HG03571 (cell line): ENCODE measurements around the gene ABL2.
"Not testable (repeated sequence)": the region's sequence is repeated elsewhere in the genome, so short reads cannot be mapped to it uniquely, and the experiment has no call there.

Experiments used
- ATAC-seq: cut with Tn5 transposase; IDR thresholded peaks from one replicate; pipeline ENCODE4 v1.9.1; 2021; ENCODE audit not compliant: unreplicated experiment

The ABL2 gene

DNA sequence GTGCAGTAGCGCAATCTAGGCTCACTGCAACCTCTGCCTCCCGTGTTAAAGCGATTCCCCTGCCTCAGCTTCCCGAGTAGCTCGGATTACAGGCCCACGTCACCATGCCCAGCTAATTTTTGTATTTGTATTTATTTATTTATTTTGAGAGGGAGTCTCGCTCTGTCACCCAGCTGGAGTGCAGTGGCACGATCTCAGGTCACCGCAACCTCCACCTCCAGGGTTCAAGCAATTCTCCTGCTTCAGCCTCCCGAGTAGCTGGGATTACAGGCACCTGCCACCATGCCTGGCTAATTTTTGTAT is 59.1 kb downstream of the ABL2 start:
- not testable (repeated sequence) for ATAC-seq

DNA sequence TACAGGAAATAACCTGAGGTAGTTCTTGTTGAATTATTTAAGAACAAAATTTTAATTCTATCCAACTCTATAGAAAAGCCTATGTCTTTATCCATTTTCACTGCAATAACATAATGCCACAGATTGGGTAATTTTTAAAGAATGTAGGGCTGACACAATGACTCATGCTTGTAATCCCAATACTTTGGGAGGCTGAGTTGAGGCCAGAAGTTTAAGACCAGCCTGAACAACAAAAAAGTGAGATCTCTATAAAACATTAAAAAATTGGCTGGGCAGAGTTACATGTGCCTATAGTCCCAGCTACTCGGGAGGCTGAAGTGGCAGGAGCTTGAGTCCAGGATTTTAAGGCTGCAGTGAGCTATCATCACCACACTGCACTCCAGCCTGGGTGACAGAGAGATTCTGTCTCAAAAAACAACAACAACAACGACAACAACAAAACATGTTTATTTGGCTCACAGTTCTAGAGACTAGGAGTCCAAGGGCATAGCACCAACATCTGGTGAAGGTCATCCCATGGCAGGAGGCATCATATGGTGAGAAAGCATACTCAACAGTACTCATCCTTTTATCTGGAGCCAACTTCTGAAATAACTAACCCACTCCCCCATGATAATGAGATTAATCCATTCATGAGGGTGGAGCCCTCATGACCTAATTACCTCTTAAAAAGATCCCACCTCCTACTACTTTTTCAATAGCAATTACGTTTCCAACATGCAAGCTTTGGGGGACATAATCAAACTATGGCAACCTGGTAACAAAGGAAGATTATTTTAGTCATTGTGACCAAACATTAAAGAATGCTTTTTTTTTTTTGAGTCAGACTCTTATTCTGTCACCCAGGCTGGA is 59.6 kb downstream of the ABL2 start:
- ATAC-seq = no peak

DNA sequence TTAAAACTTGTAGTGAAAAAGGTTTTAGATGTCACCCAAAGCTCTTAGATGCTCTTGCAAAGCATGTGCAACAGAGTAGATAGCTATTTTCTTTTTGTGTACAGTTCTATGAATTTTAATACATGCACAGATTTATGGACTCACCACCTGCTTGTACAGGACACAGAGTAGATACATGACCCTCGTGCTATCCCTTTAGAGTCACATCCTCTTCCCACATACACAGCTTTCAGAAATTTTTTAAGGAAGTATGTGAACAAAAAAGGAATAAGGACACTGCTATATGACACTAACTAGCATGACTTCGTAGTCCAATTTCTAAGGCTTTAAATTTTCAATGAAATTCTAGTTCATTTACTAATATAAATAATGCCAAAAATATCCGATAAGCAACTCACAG is 60.9 kb downstream of the ABL2 start:
- ATAC-seq = no peak

DNA sequence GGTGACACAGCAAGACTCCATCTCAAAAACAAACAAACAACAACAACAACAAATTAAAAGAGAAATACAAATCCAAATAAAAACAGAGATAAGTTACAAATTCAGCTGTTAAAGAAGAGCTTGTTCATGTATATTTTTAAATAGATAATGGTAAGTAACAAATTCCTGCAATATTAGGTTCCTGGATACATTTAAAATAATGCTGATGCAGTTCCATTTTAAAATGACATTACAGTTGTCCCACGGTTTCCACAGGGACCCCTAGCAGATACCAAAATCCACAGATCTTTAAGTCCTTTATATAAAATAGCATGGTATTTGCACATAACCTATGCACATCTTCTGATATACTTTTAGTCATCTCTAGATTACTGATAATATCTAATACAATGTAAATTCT is 61.5 kb downstream of the ABL2 start:
- ATAC-seq = no peak

DNA sequence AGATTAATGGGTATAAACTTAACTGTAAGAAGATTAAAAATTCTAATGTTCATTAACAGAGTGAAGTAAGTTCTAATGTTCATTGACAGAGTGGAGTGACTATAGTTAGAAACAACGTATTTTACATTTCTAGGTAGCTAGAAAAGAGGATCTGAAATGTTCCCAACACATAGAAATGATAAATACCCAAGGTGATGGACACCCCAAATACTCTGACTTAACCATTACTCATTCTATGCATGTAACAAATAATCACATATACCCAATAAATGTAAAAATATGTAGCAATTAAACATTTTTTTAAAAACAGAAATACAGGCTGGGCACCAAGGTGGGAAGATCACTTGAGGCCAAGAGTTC is 62.1 kb downstream of the ABL2 start:
- ATAC-seq = no peak

DNA sequence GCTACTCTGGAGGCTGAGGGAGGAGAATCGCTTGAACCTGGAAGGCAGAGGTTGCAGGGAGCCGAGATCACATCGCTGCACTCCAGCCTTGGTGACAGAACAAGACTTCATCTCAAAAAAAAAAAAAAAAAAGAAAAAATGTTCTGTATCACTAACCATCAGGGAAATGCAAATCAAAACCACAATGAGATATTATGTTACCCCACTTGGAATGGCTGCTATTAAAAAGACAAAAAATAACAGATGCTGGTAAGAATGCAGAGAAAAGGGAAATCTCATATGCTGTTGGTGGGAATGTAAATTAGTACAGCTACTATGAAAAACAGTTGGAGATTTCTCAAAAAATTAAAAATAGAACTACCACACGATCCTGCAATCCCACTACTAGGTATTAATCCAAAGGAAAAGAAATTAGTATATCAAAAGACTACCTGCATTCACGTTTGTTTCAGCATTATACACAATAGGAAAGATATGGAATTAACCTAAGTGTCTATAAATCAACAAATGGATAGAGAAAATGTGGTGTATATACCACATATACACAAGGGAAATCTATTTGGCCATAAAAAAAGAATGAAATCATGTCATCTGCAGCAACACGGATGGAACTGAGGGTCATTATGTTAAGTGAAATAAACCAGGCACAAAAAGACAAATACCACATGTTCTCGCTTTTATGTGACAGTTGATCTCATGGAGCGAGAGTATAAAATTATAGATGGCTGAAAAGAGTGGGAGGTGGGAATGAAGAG is 62.6 kb downstream of the ABL2 start:
- no peak for ATAC-seq

DNA sequence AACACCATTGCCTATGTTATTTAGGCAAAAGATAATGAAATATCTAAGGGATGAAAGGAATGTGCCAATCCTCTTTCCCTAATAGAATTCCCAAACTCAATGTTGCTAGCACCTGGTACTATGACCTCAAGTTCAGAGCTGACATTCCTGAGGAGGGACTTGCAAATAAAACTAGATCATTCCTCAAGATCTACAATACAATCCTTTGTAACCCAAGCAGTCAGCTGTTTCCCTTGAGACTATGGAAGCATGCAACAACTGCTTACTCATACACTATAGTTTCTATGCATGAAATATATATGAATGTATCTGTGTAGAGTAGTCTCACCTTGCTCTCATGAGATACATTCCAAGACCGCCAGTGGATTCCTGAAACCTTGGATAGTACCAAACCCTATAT is 65.0 kb downstream of the ABL2 start:
- no peak for ATAC-seq

DNA sequence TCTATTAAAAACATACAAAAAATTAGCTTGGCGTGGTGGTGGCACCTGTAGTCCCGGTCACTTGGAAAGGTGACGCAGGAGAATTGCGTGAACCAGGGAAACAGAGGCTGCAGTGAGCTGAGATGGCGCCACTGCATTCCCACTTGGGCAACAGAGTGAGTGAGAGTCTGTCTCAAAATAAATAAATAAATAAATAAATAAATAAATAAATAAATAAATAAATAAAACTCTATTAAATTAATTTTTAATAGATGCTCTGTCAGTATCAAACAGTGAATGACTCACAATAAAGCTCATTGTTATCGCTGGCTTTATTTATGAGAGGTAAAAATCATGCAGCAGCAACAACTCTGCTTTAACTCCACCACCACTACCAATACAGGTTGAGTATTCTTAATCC is 72.8 kb downstream of the ABL2 start:
- no peak for ATAC-seq

DNA sequence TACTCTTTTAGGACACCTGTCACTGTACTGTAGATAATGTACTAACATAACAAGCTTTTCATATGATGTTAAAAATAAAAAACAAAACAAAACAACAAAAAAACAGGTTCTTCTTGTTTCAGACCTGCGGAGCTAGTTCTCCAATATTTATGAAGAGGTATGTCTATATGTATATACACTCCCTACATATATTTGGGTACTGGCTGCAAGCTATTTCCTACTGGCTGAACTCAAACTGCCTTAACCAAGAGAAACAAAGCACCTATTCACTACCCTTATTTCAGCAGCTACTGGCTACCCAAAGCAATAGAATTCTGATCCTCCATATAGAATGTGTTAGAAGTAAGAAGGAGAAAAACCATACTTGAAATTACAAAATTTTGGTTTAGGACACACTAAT is 73.5 kb downstream of the ABL2 start:
- no peak for ATAC-seq

DNA sequence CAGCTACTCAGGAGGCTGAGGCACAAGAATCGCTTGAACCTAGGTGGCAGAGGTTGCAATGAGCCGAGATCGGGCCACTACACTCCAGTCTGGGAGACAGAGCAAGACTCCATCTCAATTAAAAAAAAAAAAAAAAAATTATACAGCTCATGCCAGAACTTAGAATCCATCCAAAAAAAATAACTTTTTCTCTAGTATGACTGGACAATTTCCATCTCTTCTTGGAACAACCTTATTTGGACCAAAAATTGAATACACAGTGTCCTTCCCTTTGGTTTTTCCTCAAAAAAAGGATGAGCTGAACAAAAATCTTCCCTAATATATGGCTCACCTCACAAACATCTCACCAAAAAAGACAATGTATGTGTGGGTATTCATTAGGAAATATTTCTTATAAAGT is 73.9 kb downstream of the ABL2 start:
- ATAC-seq = no peak

DNA sequence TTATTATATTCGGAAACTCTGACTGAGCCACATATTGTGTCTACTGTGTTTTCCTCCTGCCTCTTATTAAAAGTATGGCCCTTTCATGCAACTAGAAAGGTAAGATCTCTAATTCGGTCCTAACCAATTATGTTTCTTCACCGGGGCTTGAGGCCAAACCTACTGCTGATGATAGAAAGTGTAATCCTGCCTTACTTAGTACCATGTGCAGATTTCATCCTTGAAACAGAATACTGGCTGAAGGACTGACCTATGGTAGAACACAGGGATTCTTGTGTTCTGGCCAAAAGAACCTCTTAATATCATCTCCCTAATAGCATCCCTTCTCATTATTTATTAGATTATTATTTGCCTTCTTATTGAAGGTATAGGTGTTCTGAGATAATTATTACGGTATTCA is 75.0 kb downstream of the ABL2 start:
- ATAC-seq = no peak

DNA sequence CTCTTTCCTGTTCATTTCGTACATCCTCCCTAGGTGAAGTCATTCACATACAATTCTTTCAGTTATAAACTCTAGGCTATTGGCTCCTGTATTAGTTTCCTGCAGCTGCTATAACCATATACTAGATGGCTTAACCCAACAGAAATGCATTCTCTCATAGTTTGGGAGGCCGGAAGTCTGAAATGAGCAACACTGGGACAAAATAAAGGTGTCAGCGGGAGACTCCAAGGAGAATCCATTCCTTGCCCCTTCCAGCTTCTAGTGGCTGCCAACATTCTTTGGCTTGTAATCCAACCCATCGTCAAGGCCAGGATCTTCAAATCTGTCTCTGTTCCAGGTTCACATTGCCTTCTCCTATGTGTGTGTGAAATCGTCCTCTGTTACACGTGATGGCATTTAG is 76.3 kb downstream of the ABL2 start:
- no peak for ATAC-seq

DNA sequence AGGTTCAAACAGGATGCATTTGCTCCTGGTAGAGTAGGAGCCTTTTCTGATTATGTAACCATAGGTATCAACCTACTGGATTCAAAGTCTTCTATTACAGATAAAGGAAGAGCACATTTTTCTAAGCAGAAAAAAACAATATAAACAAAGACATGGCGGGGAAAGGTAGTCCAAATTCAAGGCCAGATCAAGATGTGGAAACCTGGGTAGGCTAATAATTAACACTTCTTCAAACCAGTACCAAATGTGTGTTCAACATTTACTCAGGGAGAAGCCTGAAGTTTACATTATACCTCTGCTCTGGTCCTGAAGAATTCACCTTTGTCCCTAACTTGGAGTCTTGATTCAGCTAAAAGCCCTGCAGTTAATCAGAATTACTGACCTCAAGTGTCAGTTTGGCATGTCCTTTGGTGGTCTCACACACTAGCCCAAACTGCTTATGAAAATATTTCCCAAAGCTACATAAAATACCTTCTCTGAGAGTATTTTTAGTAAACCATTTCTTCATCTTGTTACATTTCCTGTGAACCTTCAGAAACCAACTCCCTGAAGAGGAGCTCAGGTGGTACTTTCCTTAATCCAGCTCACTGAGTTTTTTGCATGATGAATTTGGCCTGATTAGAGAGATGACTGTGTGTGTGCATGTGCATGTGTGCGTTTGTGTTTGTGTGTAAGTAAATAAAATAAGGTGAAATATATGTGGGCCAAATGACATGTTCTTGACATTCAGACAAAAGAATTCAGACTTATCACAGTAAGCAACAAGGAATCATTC is 77.4 kb downstream of the ABL2 start:
- no peak for ATAC-seq

DNA sequence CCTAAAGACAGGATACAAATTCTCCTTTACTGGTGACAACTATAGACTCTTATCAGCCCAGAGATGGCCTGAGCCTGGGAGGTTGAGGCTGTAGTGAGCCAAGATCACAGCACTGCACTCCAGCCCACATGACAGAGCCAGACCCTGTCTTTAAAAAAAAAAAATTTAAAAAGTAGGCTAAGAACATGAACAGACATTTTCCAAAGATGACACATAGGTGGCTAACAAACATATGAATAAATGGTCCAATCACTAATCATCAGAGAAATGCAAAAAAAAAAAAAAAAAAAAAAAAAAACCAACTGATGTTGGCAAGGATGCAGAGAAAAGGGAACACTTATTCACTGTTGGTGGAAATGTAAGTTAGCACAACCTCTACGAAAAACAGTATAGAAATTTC is 82.6 kb downstream of the ABL2 start:
- ATAC-seq = no peak

DNA sequence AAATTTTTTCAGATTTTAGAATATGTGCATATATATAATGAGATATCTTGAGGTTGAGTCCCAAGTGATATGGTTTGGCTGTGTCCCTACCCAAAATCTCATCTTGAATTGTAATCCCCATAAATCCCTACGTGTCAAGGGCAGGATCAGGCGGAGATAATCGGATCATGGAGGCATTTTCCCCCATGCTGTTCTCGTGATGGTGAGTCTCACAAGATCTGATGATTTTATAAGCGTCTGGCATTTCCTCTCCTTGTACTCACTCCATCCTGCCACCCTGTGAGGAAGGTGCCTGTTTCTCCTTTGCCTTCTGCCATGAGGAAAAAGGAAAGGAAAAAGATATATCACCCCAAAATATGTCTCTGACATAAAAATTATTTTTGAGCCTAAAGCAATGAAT is 83.0 kb downstream of the ABL2 start:
- no peak for ATAC-seq

DNA sequence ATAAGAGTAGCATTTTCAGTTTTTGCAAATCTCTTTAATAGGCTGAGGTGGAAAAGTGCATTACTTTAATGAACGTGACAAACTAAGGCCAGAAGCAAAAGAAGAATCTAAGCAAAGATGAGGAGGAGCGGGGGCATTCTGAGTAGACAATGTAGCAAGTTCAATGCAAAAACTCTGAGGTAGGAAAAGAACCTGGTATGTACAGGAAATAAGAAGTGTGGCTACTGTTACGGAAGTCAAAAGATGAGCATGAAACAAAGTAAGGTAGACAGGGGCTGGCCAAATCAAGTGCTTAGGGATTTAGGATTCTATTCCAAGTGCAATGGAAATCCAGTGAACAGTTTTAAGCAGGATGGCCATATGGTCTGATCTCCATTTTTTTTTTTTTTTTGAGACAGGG is 84.0 kb downstream of the ABL2 start:
- no peak for ATAC-seq

DNA sequence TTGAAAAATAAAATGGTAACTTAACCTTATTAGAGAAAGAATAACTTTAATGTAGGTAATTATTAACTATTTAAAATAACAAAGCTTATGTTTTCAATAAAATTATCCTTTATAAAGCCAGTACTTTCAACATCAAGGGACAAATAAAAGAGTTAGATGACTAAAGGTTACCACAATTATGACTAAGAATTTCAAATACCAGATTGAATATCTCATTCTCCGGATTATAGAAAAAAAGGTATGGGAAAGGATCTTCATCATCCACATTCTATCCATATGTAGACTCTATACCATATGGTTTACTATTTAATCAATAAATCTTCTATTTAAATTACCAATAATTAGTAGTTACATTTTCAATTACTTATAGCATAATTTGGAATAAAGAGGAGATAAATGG is 84.9 kb downstream of the ABL2 start:
- ATAC-seq = no peak

DNA sequence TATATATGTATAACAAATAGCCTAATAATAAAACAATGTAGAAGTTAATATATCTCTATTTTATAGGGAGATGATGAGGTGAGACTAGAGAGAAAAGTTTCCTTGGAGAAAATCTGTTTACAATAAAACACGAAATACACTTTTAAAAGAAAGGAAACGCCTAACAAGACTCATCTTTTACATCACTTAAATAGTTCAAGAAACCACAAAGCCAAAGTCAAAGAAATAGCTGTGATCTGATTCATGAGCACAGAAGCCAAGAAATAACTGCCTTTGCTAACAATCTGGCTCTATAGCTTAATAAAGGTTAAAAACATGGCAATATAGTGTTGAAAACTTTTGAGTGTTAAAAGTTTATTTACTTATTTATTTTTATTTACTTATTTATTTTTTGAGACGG is 86.2 kb downstream of the ABL2 start:
- no peak for ATAC-seq

DNA sequence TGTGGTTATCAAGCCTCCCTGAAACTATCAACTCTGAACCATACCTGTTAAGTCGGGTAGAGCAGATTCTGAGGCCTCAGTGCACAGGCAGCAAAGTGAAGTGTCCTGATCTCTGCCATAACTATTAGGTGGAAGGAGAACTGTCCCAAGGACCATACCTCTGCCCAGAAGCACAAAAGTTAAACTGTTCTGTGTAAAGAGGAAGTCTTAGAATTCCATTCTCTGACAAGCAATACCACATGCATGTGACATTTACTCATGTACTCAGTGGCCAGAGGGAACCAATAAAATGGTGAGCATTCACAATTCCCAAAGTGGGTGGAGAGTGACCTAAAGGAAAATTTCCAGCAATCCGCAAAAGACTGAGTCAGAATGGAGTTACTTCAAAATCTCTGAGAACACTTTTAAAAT is 86.6 kb downstream of the ABL2 start:
- no peak for ATAC-seq

DNA sequence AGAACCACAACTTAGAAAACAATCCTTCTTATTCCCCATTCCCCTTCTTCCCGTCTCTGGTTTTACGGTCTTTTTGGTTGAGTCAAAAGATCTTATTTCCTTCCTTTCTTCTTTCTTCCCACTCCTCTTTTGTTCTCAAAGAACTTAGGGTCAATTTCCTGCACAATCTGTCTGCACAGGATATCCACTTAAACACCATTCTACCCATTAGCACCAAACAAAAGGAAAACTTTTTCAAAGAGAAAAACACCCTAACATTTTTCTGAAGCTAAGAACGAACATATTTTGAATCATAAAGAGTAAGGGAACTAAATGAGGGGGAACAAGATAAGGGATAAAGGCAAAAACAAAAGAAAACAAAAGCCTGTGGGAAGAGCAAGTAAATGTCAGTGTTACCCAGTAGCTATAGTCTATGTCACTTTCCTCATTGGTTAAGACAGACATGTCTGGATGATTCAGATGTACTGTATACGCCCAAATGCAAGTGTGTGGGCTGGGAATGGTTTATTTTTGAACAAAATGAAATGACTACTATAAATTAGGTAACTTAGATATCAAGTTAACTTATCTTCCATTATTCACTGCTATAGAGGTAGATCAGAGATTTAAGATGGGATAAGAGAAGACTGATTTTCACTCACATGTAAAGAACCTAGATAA is 87.8 kb downstream of the ABL2 start:
- ATAC-seq = no peak

DNA sequence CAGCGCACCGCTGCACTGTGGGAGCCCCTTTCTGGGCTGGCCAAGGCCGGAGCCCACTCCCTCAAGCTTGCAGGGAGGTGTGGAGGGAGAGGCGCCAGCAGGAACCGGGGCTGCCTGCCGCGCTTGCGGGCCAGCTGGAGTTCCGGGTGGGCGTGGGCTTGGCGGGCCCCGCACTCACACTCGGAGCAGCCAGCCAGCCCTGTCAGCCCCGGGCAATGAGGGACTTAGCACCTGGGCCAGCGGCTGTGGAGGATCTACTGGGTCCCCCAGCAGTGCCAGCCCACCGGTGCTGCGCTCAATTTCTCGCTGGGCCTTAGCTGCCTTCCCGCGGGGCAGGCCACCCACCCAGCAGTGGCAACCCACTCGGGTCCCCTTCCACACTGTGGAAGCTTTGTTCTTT is 90.7 kb downstream of the ABL2 start:
- not testable (repeated sequence) for ATAC-seq
